H1 (cell line): ENCODE data around the gene OSBP2. TPM values are rescaled to one million over a fixed set of nuclear protein-coding genes. Genes with fewer than 3 reads are reported as not detected.

Source experiments
- CTCF ChIA-PET: fragments of 300-600 bp; sonication (Branson Sonifier 250); formaldehyde crosslinking; loops from one replicate; lab custom pipeline; 2021; ENCODE audit not compliant: partially characterized antibody; lab: Charles Lee
- POLR2A ChIA-PET: fragments of 300-600 bp; sonication (Branson Sonifier 250); formaldehyde crosslinking; loops from one replicate; lab custom pipeline; 2021; ENCODE audit warnings: inconsistent platforms; ENCODE audit not compliant: partially characterized antibody; lab: Charles Lee
- DNase-seq, 2 experiments: peaks; one replicate each; pipeline versions ENCODE4 v3.0.0 to v3.0.0-alpha.2; 2010 to 2022; ENCODE audit warnings: low spot score in 2 of 2, low read depth in 1 of 2, mixed read lengths in 1 of 2
- FAIRE-seq: peaks from 2 replicates; lab custom pipeline; 2011; peaks lifted over from hg19 to GRCh38; lab: Jason Lieb, UNC
- H2AFZ ChIP-seq: 2 replicates; pipeline ENCODE4 v1.8.1; 2012; ENCODE audit warnings: low read length, inconsistent platforms
- H2AK5ac ChIP-seq: 2 replicates; pipeline ENCODE4 v1.6.1; 2013; ENCODE audit warnings: low read depth, low read length
- H2BK120ac ChIP-seq: replicated peaks from 2 replicates; pipeline ENCODE3; 2013; ENCODE audit warnings: low read depth, low read length, inconsistent platforms
- H2BK12ac ChIP-seq: 2 replicates; pipeline ENCODE4 v1.6.1; 2013; ENCODE audit warnings: low read depth, low read length
- H2BK15ac ChIP-seq: 2 replicates; pipeline ENCODE4 v1.6.1; 2013; ENCODE audit warnings: low read length
- H2BK20ac ChIP-seq: 2 replicates; pipeline ENCODE4 v1.6.1; 2013; ENCODE audit warnings: low read length
- H2BK5ac ChIP-seq: 2 replicates; pipeline ENCODE4 v1.6.1; 2013; ENCODE audit warnings: low read depth, low read length
- H3K14ac ChIP-seq: 2 replicates; pipeline ENCODE4 v1.6.1; 2013; ENCODE audit warnings: inconsistent platforms; ENCODE audit not compliant: insufficient read length
- H3K18ac ChIP-seq: 2 replicates; pipeline ENCODE4 v1.6.1; 2013; ENCODE audit warnings: low read length; ENCODE audit errors: extremely low read depth
- H3K23ac ChIP-seq: 2 replicates; pipeline ENCODE4 v1.6.1; 2013; ENCODE audit warnings: inconsistent platforms; ENCODE audit not compliant: insufficient read length
- H3K23me2 ChIP-seq: 2 replicates; pipeline ENCODE4 v1.6.1; 2013; ENCODE audit warnings: low read depth, low read length
- H3K27ac ChIP-seq: 2 replicates; pipeline ENCODE4 v1.6.1; 2011; ENCODE audit warnings: low read depth, low read length, inconsistent platforms
- H3K27me3 ChIP-seq, 4 experiments: replicated peaks in 1 of 4; 1 replicate in 1 of 4; 2 replicates in 3 of 4; pipeline versions ENCODE4 v1.6.1 to v1.8.1; 2011 to 2013; ENCODE audit warnings: low read length in 3 of 4, mild to moderate bottlenecking in 3 of 4, inconsistent platforms in 2 of 4, mixed read lengths in 2 of 4, moderate library complexity in 1 of 4; ENCODE audit not compliant: control insufficient read depth in 3 of 4, insufficient read depth in 3 of 4; ENCODE audit errors: extremely low read depth in 1 of 4
- H3K36me3 ChIP-seq, 4 experiments: 2 replicates each; pipeline versions ENCODE4 v1.6.1 to v1.8.1; 2011 to 2013; ENCODE audit warnings: mild to moderate bottlenecking in 4 of 4, low read length in 3 of 4, moderate library complexity in 2 of 4, control low read depth in 1 of 4, inconsistent platforms in 1 of 4; ENCODE audit not compliant: insufficient read depth in 4 of 4, control insufficient read depth in 2 of 4
- H3K4ac ChIP-seq: replicated peaks from 2 replicates; pipeline ENCODE3; 2013; ENCODE audit warnings: low read length, low read depth, mixed read lengths, inconsistent platforms; ENCODE audit not compliant: insufficient read length
- H3K4me1 ChIP-seq, 4 experiments: replicated peaks in 1 of 4; 1 replicate in 1 of 4; 2 replicates in 3 of 4; pipeline versions ENCODE4 v1.6.1 to v1.8.1; 2011 to 2013; ENCODE audit warnings: low read length in 3 of 4, inconsistent platforms in 2 of 4, mixed read lengths in 1 of 4; ENCODE audit not compliant: insufficient read depth in 4 of 4, control insufficient read depth in 3 of 4
- H3K4me2 ChIP-seq, 2 experiments: 2 replicates each; pipeline versions ENCODE4 v1.6.1 to v1.8.1; 2011 to 2013; ENCODE audit warnings: low read depth in 2 of 2, low read length in 2 of 2, control low read depth in 1 of 2, inconsistent platforms in 1 of 2, mild to moderate bottlenecking in 1 of 2; ENCODE audit not compliant: insufficient read depth in 1 of 2
- H3K4me3 ChIP-seq, 4 experiments: fragments of 200-600, 300-600 bp in 1 of 4; sonication (generic), shearing (Covaris generic), sonication (Bioruptor Twin) in 1 of 4; 2 replicates each; pipeline versions ENCODE4 v1.5.1 to v1.8.1; 2011 to 2016; ENCODE audit warnings: low read length in 4 of 4, low read depth in 3 of 4, control low read depth in 2 of 4, inconsistent platforms in 2 of 4, mild to moderate bottlenecking in 2 of 4, mixed read lengths in 1 of 4, moderate library complexity in 1 of 4; ENCODE audit not compliant: insufficient read depth in 2 of 4; ENCODE audit errors: extremely low read depth in 1 of 4
- H3K56ac ChIP-seq: replicated peaks from 2 replicates; pipeline ENCODE3; 2013; ENCODE audit warnings: low read depth, mild to moderate bottlenecking, mixed read lengths, low read length, inconsistent platforms; ENCODE audit not compliant: insufficient read length
- H3K79me1 ChIP-seq: 2 replicates; pipeline ENCODE4 v1.6.1; 2013; ENCODE audit warnings: low read depth, low read length, control low read depth
- H3K79me2 ChIP-seq, 2 experiments: 2 replicates each; pipeline versions ENCODE4 v1.6.1 to v1.8.1; 2012 to 2013; ENCODE audit warnings: low read length in 2 of 2, mild to moderate bottlenecking in 2 of 2, inconsistent platforms in 1 of 2; ENCODE audit not compliant: insufficient read depth in 2 of 2, control insufficient read depth in 1 of 2
- H3K9ac ChIP-seq, 4 experiments: replicated peaks in 1 of 4; 1 replicate in 1 of 4; 2 replicates in 3 of 4; pipeline versions ENCODE4 v1.6.1 to v1.8.1; 2011 to 2013; ENCODE audit warnings: low read depth in 3 of 4, low read length in 3 of 4, control low read depth in 2 of 4, mild to moderate bottlenecking in 2 of 4, moderate library complexity in 2 of 4, inconsistent platforms in 1 of 4; ENCODE audit errors: extremely low read depth in 1 of 4
- H3K9me3 ChIP-seq, 2 experiments: 2 replicates each; pipeline versions ENCODE4 v1.6.1 to v1.8.1; 2012 to 2013; ENCODE audit warnings: mild to moderate bottlenecking in 2 of 2, moderate library complexity in 2 of 2, control low read depth in 1 of 2, inconsistent platforms in 1 of 2, low read depth in 1 of 2, low read length in 1 of 2, mixed read lengths in 1 of 2; ENCODE audit not compliant: insufficient read depth in 2 of 2
- H4K20me1 ChIP-seq, 2 experiments: replicated peaks in 1 of 2; 2 replicates each; pipeline versions ENCODE3 to v1.8.1; 2011 to 2013; ENCODE audit warnings: inconsistent platforms in 2 of 2, low read length in 2 of 2, mild to moderate bottlenecking in 1 of 2; ENCODE audit not compliant: insufficient read depth in 2 of 2, control insufficient read depth in 1 of 2
- H4K5ac ChIP-seq: 2 replicates; pipeline ENCODE4 v1.6.1; 2013; ENCODE audit warnings: low read length, low read depth, mixed read lengths, inconsistent platforms; ENCODE audit not compliant: insufficient read length
- H4K8ac ChIP-seq: 2 replicates; pipeline ENCODE4 v1.8.0; 2013; ENCODE audit warnings: mild to moderate bottlenecking, moderate library complexity, low read length, inconsistent platforms; ENCODE audit not compliant: insufficient read depth; ENCODE audit errors: extremely low read depth
- H4K91ac ChIP-seq: replicated peaks from 2 replicates; pipeline ENCODE3; 2013; ENCODE audit warnings: low read length, mixed read lengths, inconsistent platforms; ENCODE audit not compliant: insufficient read length
- BACH1 ChIP-seq: IDR thresholded peaks from 2 replicates; pipeline ENCODE4 v1.6.1; 2012; ENCODE audit warnings: low read length, improper control_type of control experiment
- CBX5 ChIP-seq: fragments of 300-800, 300-1000 bp; sonication (generic); IDR thresholded peaks from 2 replicates; pipeline ENCODE4 v1.7.1; 2016; ENCODE audit warnings: antibody characterized with exemption, low read length, low read depth
- CHD1 ChIP-seq: IDR thresholded peaks from 2 replicates; pipeline ENCODE4 v1.6.1; 2012; ENCODE audit warnings: low read depth, low read length, improper control_type of control experiment
- CTBP2 ChIP-seq: IDR thresholded peaks from 2 replicates; pipeline ENCODE4 v1.7.0; 2011; ENCODE audit warnings: borderline replicate concordance, mild to moderate bottlenecking, moderate library complexity, mixed read lengths, low read length; ENCODE audit not compliant: insufficient read depth, insufficient read length
- KDM4A ChIP-seq: IDR thresholded peaks from one replicate; pipeline ENCODE4 v1.7.1; 2012; ENCODE audit warnings: low read depth, mild to moderate bottlenecking, moderate library complexity, low read length, inconsistent platforms; ENCODE audit not compliant: severe bottlenecking
- KDM5A ChIP-seq: fragments of 200-600 bp; IDR thresholded peaks from 2 replicates; pipeline ENCODE4 v1.7.1; 2012; ENCODE audit warnings: mild to moderate bottlenecking, low read length, inconsistent platforms, mixed read lengths
- MAX ChIP-seq: IDR thresholded peaks from 2 replicates; pipeline ENCODE4 v1.6.1; 2012; ENCODE audit warnings: inconsistent platforms
- POLR2A ChIP-seq, 2 experiments: IDR thresholded peaks; 1 replicate in 1 of 2; 2 replicates in 1 of 2; pipeline ENCODE4 v1.6.1; 2011; ENCODE audit warnings: low read depth in 2 of 2, low read length in 2 of 2, mild to moderate bottlenecking in 2 of 2; ENCODE audit errors: control extremely low read depth in 1 of 2
- POLR2AphosphoS5 ChIP-seq: IDR thresholded peaks from 2 replicates; pipeline ENCODE4 v1.6.1; 2011; ENCODE audit warnings: low read depth, low read length
- POU5F1 ChIP-seq: IDR thresholded peaks from 2 replicates; pipeline ENCODE4 v1.6.1; 2011; ENCODE audit warnings: low read depth, mild to moderate bottlenecking, low read length, moderate library complexity
- RBBP5 ChIP-seq: IDR thresholded peaks from 2 replicates; pipeline ENCODE4 v1.7.1; 2012; ENCODE audit warnings: low read depth, mild to moderate bottlenecking, inconsistent platforms, low read length, moderate library complexity, borderline replicate concordance
- SIRT6 ChIP-seq: IDR thresholded peaks from one replicate; pipeline ENCODE4 v1.7.1; 2012; ENCODE audit warnings: low read length, inconsistent platforms
- SUZ12 ChIP-seq: fragments of 200-600 bp; sonication (generic); IDR thresholded peaks from 2 replicates; pipeline ENCODE4 v1.6.1; 2012; ENCODE audit warnings: mild to moderate bottlenecking, inconsistent platforms, low read length, moderate library complexity, mixed read lengths
- TAF1 ChIP-seq: IDR thresholded peaks from 2 replicates; pipeline ENCODE4 v1.6.1; 2011; ENCODE audit warnings: mild to moderate bottlenecking, low read depth, low read length
- TBP ChIP-seq: IDR thresholded peaks from 2 replicates; pipeline ENCODE4 v1.6.1; 2011; ENCODE audit warnings: low read depth, low read length, improper control_type of control experiment
- TCF12 ChIP-seq: IDR thresholded peaks from 2 replicates; pipeline ENCODE4 v1.6.1; 2011; ENCODE audit warnings: low read depth, mild to moderate bottlenecking, low read length
- ZNF274 ChIP-seq: IDR thresholded peaks from 2 replicates; pipeline ENCODE4 v1.7.0; 2012; ENCODE audit warnings: low read length, borderline replicate concordance; ENCODE audit errors: extremely low read depth
- WGBS, 2 experiments: shearing (Covaris generic) in 1 of 2; methylation state at CpG; one replicate each; pipeline versions ENCODE4 v1.1.6 to v1.1.7; 2013 to 2015; ENCODE audit warnings: low lambda C conversion rate in 2 of 2, mixed read lengths in 2 of 2, inconsistent platforms in 1 of 2, low coverage in 1 of 2, missing lambda C conversion rate in 1 of 2; ENCODE audit not compliant: insufficient replicate concordance in 2 of 2, insufficient coverage in 1 of 2, insufficient read length in 1 of 2; ENCODE audit errors: extremely low coverage in 1 of 2, missing lambda C conversion rate in 1 of 2; 5-methylcytosine and 5-hydroxymethylcytosine counted together
- polyA plus RNA-seq, 7 experiments: library from polyadenylated mRNA; depleted of rRNA in 3 of 7; stranded (reverse) in 5 of 7; unstranded in 2 of 7; fragments of >200 nt in 5 of 7; fragments of 200-250 nt in 2 of 7; gene quantifications; 1 replicate in 5 of 7; 2 replicates in 1 of 7; 4 replicates in 1 of 7; pipeline versions ENCODE4 v1.2.1 to v1.2.3, GENCODE V29; 2011 to 2013; ENCODE audit warnings: missing spikeins in 2 of 7, mixed read lengths in 2 of 7
- total RNA-seq: library from RNA; stranded (reverse); fragmentation: NEBNext Ultra II Directional; extraction: Animal tissue kit (Norgen Biotek cat#: 25700); gene quantifications from 2 replicates; pipeline ENCODE4 v1.2.1, GENCODE V29; 2021

Gene OSBP2
- total and polyA plus RNA-seq, 2 of the 8 experiments (the other 6 are each of a cell fraction or from before 2014, with no cell fraction given): 3.4 to 3.7 TPM

GRCh38 chr22:30776476-30776875 lies 81.8 kb downstream of the OSBP2 start:
- Histone ChIP-seq H3K4me1 (no peaks in the 10 kb centered on the region), H2AFZ (no peak overlapping the region), H3K23ac (no peak overlapping the region), H3K36me3 (no peaks in the 10 kb centered on the region), H3K79me2 (no peaks in the 10 kb centered on the region), H2BK20ac (no peak overlapping the region), H3K27ac (no peak overlapping the region), H3K9ac (no peak overlapping the region), H3K4me2 (no peak overlapping the region), H3K4ac (no peak overlapping the region), H4K91ac (no peak overlapping the region), H3K9me3 (no peaks in the 10 kb centered on the region), H3K4me3 (no peak overlapping the region), H4K20me1 (peaks cover 0 to 1% of the 10 kb centered on the region in 2 experiments), H2BK15ac (no peak overlapping the region), H3K18ac (no peak overlapping the region), H3K27me3 (no peaks in the 10 kb centered on the region), H4K8ac (no peak overlapping the region), H2BK5ac (no peak overlapping the region), H3K79me1 (no peaks in the 10 kb centered on the region), H2AK5ac (no peak overlapping the region), H3K23me2 (no peaks in the 10 kb centered on the region), H2BK12ac (no peak overlapping the region), H3K14ac (no peak overlapping the region), H2BK120ac (no peak overlapping the region), H4K5ac (no peak overlapping the region), H3K56ac (no peak overlapping the region)
- POLR2A ChIA-PET: no interaction called here
- no peak for DNase-seq
- 90% methylated on average over 3 of the region's 3 CpGs; no CpG with 5 or more reads in 1 of the 2 experiments for WGBS, 2 experiments
- FAIRE-seq: no peak
- CTCF ChIA-PET: interaction anchor here (0.6 to 0.7 kb wide), 2 partner anchors 56 to 118 kb away, joined by 3 read pairs; no protein-coding TSS in a partner anchor
- no peak for TF ChIP-seq POLR2AphosphoS5
- no peak for TF ChIP-seq SUZ12
- no peak for TF ChIP-seq CBX5
- TF ChIP-seq MAX: no peak
- TF ChIP-seq KDM4A: no peak
- TF ChIP-seq SIRT6: no peak
- TF ChIP-seq TBP: no peak
- TF ChIP-seq KDM5A: no peak
- no peak for TF ChIP-seq TCF12
- TF ChIP-seq CTBP2: no peak
- TF ChIP-seq POLR2A (IDR thresholded peaks at IDR 0.05; ENCODE audit: control extremely low read depth in 1 of 2, low read depth in 2 of 2, low read length in 2 of 2): no peak
- TF ChIP-seq POU5F1: no peak
- TF ChIP-seq ZNF274: no peak
- no peak for TF ChIP-seq RBBP5
- no peak for TF ChIP-seq CHD1
- TF ChIP-seq BACH1: no peak
- TF ChIP-seq TAF1: no peak
